Femur (tissue), 1 donor: ENCODE data around the gene INO80B.
"Not testable (repeated sequence)": the region's sequence is repeated elsewhere in the genome, so short reads cannot be mapped to it uniquely, and the experiment has no call there.

ENCODE experiments used
- DNase-seq: peaks from one replicate; pipeline ENCODE4 v3.0.0-alpha.2; 2017

Gene INO80B

GRCh38 chr2:74454654-74455511 lies at the start of gene INO80B:
TSS of gene INO80B (plus strand) at chr2:74455087. CDS start at chr2:74455117, 30 bp downstream.
- peak; percentile 97 for DNase-seq

DNA sequence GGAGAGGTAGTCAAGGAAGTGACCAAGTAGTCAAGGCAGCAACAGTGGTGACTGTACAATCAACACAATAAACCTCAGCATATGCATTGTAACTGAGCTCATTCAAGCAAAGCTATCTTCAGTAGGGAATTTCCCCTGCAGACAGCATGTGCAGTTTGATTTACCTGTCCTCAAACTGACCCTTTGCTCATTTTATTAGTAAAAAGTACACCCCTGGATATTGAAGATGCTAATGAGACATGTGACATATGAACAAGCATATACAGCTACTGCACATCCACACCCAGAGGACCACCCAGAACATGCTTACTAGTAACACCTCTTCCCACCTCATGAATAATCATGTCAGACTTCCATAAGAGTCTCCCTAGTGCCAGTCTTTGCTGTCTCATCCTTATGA lies 48.9 kb upstream of the INO80B start:
- DNase-seq = no peak

GRCh38 chr2:74407682-74408081 lies 47.2 kb upstream of the INO80B start:
- DNase-seq = no peak

DNA sequence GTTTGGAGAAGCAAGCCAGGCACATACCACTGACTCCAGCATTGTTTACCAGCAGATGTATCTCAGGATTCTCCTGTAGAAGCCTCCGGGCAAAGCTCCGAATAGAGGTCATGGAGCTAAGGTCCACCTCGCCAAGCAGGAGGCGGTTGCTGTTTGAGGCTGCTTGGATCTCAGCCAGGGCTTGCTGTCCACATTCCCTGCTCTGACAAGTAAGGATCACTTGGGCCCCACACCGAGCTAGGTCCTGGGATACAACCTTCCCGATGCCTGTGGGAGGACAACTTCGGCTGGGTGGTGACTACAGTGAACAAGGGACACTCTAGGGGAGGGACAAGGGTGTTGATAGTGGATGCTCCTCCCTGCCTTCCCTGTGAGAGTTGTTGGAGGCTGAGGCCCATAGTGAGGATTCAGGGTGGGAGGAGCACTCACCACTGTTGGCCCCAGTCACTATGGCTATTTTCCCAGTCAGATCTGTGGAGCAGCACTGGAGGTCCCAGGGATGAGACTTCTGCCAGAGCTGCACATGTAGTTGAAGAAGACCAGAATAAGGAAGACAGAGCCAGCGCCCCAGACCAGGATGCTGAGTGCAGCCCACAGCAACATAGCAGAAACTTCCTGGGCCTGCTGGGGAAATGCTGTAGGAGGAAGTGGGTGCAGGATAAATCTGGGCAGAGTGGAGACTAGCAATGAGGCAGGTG lies 41.7 kb upstream of the INO80B start:
- DNase-seq = peak; percentile 66

DNA sequence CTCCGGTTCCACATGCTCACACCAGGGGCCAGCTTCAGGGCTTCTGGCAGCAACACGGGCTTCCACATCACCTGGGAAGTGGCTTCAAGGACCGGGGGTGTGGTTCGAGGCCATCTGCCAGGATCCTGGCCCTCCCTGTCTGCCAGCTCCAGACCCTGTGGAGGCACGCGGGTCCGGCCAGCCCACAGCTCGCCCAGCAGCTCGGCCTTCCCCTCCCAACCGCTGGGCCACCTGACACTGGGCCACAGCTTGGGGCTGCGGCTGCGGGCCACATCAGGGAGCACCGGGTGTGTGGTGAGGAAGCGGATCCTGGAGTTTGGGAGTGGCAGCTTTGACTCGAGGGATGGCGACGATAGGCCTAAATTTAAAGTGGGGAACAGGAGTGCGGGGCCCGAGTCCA lies 40.4 kb upstream of the INO80B start:
- DNase-seq = no peak

- peak; percentile 71 for DNase-seq
Measured at GRCh38 chr2:74414881-74415761, 39.8 kb upstream of the INO80B start.

- DNase-seq = no peak
Measured at GRCh38 chr2:74415762-74416395, 39.0 kb upstream of the INO80B start.

GRCh38 chr2:74416778-74417177 lies 38.1 kb upstream of the INO80B start:
- DNase-seq = no peak

DNA sequence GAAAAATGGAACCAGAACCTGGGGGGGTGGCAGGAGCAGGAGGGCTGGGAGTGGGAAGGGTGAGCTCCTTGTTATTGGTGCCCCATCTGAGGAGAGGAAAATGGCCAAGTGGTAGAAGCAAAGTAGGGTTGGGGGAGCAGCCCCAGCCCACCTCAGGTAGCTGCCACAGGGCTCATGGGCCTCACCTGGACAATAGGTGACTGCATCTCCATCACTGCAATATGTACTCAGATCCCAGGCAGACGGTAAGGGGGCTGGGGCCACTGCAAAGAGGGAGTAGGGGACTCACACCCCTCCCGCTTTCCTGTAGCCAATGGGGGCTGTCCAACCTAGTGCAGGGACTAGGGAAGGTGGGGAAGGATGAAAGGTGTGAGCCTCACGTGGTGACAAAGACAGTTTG lies 37.7 kb upstream of the INO80B start:
- DNase-seq = no peak

DNA sequence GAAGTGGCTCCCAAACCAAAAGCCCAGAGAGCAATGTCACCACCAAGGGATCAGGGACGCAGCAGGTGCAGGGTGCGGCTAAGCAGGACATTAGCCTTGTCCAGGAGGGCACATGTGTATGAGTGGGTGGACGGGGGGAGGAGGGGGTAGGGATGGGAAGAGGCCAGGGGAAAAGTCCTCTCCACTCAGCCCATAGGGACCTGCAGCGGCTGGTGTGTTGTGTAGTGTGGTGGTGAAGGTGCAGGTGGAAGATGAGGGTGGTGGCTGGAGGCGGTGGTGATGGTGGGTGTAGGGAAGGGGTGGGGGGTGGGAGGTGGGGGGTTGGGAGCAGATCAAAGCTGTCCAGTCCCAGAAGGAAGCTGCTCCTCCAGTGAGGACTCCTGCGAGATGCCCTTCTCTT lies 37.1 kb upstream of the INO80B start:
- DNase-seq = no peak

GRCh38 chr2:74418312-74418711 lies 36.6 kb upstream of the INO80B start:
- no peak for DNase-seq

GRCh38 chr2:74419345-74419744 lies 35.5 kb upstream of the INO80B start:
- DNase-seq = no peak

DNA sequence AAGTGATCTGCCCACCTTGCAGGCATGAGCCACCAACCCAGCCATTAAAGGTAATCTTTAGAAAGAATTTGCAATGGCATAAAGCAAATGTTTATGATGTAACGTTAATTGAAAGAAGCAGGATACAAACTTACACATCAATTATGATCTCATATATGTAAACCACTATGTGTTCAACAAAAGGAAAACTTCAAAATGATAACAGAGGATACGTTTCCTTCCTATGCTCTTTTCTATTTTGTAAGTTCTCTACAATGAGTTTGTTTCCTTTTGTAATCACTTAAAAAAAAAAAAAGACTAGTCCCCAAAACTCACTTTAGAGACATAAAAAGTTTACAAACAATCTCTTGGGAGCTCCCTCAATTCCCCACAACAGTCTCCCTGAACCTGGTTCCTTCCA lies 34.9 kb upstream of the INO80B start:
- no peak for DNase-seq

GRCh38 chr2:74420443-74421103 lies 34.3 kb upstream of the INO80B start:
- DNase-seq = not testable (repeated sequence)

GRCh38 chr2:74421221-74421870 lies 33.5 kb upstream of the INO80B start, which contains the start of the genes C2orf81 and WDR54:
TSS of gene C2orf81 (minus strand) at chr2:74421619. CDS start at chr2:74421560, 59 bp downstream.
TSS of gene WDR54 (plus strand) at chr2:74421730. CDS start at chr2:74422154, 424 bp downstream.
- peak; percentile 91 for DNase-seq

DNA sequence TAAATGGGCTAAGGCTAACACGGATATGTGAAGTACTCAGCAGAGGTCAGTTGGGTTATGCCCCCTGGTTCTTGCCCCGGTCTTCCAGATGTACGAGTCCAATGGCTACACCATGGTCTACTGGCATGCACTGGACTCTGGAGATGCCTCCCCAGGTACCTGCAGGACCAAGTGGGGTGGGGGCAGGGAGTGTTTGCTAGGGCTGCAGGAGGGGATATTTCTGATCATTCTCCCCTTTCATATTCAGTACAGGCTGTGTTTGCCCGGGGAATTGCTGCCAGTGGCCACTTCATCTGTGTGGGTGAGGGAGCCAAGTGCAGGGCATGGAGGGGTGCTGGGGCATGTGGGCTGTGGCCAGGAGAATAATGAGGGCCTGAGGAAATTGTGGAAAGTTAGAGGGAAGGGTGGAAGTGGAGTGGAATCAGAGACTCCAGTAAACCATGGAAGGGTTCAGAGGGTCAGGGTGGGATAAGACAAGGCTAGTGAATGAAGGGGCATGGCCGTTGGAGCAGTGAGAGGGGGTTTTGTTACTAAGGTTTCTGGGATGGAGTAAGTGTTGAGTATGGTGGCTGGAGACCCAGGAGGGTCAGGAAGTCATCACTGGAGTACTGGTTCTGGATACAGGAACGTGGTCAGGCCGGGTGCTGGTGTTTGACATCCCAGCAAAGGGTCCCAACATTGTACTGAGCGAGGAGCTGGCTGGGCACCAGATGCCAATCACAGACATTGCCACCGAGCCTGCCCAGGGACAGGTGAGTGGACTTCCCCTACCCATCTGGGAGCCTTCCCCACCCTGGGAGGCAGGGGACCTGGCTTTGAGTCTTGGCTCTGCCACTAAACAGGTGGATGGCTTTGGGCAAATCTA lies 31.4 kb upstream of the INO80B start:
- no peak for DNase-seq

- no peak for DNase-seq
Measured at GRCh38 chr2:74424139-74424992, 30.5 kb upstream of the INO80B start.

DNA sequence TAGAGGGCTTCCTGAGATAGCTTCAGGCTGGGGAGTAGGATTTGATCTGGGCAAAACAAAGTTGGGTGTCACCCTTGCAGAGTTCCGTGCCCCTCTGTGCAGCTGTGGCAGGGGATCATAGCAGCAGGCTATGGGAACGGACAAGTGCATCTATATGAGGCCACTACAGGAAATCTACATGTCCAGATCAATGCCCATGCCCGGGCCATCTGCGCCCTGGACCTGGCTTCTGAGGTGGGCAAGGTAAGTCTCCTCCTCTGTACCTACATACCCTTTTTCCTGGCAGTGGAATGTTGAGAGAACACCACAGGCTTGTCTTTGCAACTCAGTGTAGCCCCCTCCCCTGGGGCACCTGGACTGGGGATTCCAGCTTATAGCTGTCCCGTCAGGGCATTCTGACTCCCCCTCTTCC lies 29.9 kb upstream of the INO80B start:
- no peak for DNase-seq

DNA sequence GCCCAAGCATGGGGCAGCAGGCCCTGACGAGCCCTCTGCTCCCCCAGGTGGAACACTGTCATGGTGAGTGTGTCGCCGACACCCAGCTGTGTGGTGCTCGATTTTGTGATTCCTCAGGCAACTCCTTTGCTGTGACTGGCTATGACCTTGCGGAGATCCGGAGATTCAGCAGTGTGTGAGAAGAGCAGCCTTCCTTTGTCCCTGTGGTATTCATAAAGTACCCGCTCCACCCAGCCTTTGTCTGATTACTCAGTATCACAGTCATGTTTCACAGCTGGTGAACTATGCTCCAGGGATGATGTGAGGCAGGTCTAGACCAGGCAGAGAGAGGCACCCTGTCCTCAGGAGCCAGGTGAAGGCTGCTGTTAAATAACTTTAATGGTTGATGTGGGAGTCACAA lies 29.4 kb upstream of the INO80B start:
- no peak for DNase-seq
